HG02840 (cell line): Measurements from ENCODE around the gene NARF.

ENCODE experiments used
- ATAC-seq: cut with Tn5 transposase; IDR thresholded peaks from one replicate; pipeline ENCODE4 v1.9.1; 2021; ENCODE audit warnings: mild to moderate bottlenecking, moderate library complexity, moderate number of reproducible peaks; ENCODE audit not compliant: unreplicated experiment, low FRiP score

The NARF gene

DNA sequence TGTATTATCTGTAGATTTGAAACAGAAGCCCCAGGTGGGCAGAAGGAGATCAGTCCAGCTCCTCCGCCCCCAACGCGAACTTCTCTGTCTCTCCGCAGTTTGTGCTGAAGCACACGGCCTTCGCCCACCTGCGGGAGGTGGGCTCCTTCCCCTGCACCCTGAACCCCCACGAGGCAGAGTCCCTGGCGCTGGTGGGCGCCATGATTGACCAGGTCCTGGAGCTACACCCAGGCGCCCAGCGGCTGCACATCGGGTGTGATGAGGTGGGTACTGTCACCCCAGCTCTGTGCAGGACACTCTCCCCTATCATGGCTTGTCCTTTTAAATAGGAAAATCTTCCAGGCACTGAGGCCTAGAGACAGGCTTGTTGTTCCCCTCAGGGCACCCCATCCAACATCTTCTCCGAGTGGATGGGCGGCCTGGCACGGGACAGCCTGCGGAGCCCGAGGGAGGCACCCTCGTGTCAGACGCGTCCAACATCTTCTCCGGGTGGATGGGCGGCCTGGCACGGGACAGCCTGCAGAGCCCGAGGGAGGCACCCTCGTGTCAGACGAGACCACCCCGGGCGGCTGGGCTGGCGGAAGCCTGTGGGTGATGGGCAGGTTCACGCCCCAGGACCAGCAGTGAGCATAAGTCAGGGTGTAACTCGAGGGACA, 24.9 kb upstream of the NARF start:
- no peak for ATAC-seq

DNA sequence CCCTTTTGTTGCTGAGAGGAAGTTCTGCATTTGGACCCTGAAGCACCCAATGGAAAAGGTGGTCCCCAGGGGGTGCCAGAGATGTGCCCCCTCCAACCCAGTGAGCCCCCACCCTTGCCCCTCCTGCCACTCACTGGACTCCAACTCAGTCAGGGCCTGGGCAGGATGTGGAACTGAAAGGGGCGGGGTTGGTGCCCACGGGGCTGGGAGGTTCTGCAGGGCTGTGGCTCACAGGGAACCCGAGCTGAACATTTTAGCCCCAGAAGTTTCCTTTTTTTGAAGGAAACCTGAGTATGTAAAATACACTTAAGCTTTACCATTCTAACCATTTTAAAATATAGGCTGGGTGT, 24.4 kb upstream of the NARF start:
- ATAC-seq, result no peak

- no peak for ATAC-seq
Measured at GRCh38 chr17:82435103-82435502, 23.4 kb upstream of the NARF start.

GRCh38 chr17:82435601-82436583, 22.6 kb upstream of the NARF start:
- no peak for ATAC-seq

- ATAC-seq, result no peak
Measured at GRCh38 chr17:82436601-82437324, 21.8 kb upstream of the NARF start.

GRCh38 chr17:82437325-82437668, 21.2 kb upstream of the NARF start:
- no peak for ATAC-seq

DNA sequence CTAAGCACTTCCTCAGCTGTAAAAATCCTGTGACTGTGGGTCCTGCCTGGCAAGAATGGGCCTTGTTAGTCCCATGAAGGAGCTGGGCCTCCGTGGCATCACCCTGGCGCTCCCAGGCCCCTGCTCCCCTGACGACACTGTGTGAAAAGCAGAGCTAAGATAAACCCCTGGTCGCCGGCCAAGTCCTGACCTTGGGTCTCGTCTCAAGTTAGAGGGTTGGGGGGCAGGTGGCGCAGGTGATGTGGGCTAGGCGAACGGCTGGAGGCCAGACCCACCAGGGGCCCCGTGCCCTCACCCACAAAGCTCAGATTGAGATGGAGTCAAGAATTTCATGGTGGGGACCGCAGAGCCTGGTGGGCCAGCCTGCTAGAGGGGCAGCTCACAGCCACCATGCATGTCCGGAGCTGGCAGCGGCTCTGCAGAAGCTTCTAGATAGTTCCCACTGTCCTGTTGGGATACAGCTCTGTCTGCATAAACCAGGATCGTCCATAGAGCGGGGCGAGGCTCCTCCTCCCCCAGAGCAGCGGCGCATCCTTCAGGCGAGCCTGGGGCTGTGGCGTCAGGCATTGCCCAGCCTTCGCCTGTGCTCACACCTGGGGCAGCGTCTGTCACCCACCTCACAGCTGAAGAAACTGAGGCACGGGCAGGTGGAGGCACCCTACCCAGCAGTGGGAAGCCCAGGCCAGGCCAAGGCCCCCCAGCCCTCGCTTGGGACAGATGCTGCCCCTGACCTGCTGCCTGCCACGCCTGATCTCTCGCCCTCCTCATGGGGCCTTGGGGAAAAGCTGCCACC, 19.9 kb upstream of the NARF start:
- no peak for ATAC-seq

- no peak for ATAC-seq
Measured at GRCh38 chr17:82439194-82439828, 19.2 kb upstream of the NARF start.

DNA sequence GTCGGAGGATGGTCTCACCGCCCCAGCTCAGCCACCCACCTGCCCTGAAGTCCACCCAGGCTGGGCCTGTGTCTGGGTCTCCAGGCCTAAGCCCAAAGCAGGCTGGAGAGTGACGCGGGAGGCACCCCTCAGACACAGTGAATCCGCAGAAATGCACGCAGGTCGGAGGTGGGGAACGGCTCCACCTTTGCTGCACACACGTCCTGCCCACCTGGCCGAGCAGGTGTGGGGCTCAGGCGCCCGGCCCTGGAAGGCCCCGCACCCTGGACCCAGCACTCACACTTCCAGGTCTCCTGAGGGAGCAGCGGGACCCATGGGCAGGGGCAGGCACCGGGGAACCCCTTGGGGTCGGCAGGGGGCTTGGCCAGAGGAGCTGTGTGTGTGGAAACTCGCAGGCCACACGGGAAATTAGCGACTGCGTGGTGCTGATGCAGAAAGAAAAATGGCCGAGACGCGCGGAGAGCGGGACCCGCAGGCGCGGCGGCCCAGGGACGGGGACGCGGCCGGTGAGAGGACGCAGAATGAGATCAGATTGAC, 18.6 kb upstream of the NARF start:
- no peak for ATAC-seq

- ATAC-seq, result no peak
Measured at GRCh38 chr17:82440469-82440981, 18.0 kb upstream of the NARF start.

- ATAC-seq, result no peak
Measured at GRCh38 chr17:82440991-82441627, 17.4 kb upstream of the NARF start.

DNA sequence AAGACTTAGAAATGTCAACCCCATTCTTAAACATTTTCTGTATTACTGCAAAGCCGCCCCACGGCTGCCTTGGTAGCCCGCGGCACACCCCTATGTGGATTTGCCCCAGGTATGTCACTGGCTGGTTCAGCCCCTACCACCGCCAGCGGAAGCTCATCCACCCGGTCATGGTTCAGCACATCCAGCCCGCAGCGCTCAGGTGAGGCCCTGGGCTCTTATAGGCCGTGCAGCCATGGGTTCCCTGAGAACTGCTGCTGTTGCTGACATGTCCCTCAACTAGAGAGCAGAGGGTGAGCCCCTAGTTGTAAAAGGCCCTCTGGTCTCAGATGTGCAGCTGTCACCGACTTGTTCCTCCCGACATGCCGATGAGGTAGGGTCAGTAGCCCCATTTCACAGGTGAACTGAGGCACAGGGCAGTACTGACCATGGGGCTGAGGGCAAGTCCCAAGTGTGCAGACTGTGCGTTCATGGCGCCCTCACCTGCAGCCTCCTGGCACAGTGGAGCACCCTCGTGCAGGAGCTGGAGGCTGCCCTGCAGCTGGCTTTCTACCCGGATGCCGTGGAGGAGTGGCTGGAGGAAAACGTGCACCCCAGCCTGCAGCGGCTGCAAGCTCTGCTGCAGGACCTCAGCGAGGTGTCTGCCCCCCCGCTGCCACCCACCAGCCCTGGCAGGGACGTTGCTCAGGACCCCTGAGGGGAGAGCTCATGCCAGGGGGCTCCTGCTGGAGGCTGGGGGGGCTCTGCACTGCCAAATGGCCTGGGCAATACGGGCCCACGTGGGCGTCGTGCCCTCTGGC, 16.7 kb upstream of the NARF start:
- no peak for ATAC-seq

DNA sequence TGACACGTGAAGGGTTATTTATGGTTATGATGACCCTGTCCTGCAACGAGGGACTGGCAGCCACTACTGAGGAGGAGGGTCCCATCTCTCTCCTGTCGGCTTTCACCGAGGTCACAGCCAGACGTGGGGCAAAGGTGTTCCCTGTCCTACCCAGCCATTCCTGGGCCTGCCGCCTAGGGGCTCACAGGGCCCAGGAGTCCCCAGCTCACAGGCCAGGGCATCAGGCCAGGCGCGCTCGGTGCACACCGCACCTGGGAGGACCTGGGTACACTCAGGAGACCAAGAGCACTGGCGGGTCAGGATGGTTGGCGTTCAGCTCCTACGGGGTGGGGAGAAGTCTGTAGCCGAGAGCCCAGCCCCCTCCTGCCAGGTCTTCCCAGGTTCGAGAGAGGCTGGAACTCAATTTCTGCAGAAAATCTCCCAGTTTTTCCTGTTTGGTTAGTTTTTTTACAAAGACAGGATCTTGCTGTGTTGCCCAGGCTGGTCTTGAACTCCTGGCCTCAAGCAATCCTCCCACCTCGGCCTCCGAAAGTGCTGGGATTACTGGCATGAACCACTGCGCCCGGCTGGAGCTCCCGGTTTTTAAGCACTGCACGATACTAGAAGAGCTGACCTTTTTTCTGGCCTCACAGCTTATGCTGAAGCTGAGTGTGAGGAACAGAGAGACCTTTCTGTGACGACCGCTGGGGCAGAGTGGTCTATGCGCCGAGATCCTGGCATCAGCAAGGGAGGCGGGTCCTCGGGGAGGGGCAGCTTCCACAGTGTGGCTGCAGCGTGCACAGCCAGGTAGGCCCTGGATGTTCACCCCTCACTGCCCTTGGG, 15.7 kb upstream of the NARF start:
- no peak for ATAC-seq

GRCh38 chr17:82443465-82444283, 14.9 kb upstream of the NARF start:
- ATAC-seq, result no peak

DNA sequence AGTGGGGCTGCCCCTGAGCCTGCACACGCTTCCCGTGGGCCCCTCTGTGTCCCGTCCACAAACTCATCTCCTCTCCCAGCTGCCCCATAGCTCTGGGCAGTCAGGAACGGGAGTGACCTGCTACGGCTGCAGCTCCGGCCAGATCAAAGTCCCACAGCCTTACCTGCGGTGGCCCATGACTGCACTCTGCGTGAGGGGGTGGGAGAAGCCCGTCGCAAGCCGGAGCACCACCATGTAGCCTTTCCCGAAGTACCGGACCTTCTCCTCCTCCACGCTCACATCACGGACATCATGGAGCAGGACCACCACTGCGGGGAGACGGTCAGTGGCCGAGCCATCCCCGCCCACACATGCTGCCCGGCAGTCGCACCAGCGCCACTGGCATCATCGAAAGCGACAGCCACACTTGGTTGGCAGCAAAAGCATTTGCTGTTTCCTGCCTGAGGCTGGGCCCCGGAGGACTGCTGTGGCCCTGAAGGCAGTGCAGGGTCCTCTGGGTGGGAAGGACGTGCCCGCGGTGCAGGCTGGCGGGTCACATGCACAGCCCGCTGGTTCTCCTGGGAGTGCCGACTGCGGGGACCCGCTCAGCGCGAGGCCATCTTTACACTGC, 14.2 kb upstream of the NARF start:
- no peak for ATAC-seq

DNA sequence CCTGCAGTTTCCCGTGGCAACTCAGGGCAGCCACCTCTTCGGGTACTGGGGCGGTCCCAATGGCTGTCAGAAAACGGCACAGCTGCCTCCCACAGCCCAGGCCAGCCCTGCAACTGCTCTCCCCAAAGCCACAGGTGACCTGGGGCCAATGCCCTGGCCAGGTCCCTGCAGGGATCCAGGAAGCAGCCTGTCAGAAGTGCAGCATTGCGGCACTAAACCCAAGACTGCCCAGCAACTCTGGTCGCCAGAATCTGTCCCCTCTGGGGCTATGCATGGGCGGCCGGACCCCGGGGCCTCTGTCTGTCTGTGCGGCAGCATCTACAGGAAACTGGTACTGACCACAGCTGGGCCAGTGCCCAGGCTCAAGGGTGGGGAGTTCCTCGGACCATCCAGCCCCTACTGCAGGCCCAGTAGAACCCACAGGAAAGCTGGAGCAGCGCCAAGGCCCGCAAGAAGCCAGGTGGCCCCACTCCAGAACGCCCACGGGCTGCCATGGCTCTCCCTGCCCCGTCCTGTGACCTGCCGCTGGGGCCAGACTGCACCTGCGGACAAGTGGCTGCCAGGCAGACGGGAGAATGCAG, 13.5 kb upstream of the NARF start:
- ATAC-seq, result no peak
